Activated T-helper 1 cell treated with anti-CD3 and anti-CD28 coated beads, Interleukin-12 subunit alpha, Interleukin-12 subunit beta, Interleukin-2, Interleukin-4 antibody, amounts not matched to agents 30 ng/mL and 10 ng/mL and 1 ng/mL, durations not matched to agents 14 hours and 24 hours and 36 hours (primary cell): ENCODE measurements around the gene XCL2. TPM values are rescaled to one million over a fixed set of nuclear protein-coding genes. Genes with fewer than 3 reads are reported as not detected.
A peak's percentile ranks its signal among the peaks of the same experiment; 100 is the strongest.
"Not testable (repeated sequence)": the region's sequence is repeated elsewhere in the genome, so short reads cannot be mapped to it uniquely, and the experiment has no call there.

Experiments used
- DNase-seq: peaks from one replicate; pipeline ENCODE4 v3.0.0; 2021; ENCODE audit warnings: low spot score
- H3K27ac Mint-ChIP-seq: one replicate; pipeline ENCODE4 v1.8.0; 2021; ENCODE audit warnings: mild to moderate bottlenecking, mixed read lengths
- H3K27me3 Mint-ChIP-seq: one replicate; pipeline ENCODE4 v1.8.0; 2022; ENCODE audit warnings: mild to moderate bottlenecking, moderate library complexity, mixed read lengths; ENCODE audit not compliant: insufficient read depth
- H3K36me3 Mint-ChIP-seq: one replicate; pipeline ENCODE4 v1.8.0; 2021; ENCODE audit warnings: low read depth, mixed read lengths
- H3K4me1 Mint-ChIP-seq: one replicate; pipeline ENCODE4 v1.8.0; 2021; ENCODE audit warnings: low read depth, mixed read lengths
- H3K4me3 Mint-ChIP-seq: one replicate; pipeline ENCODE4 v1.8.0; 2021; ENCODE audit warnings: mild to moderate bottlenecking, moderate library complexity, mixed read lengths
- H3K9me3 Mint-ChIP-seq: one replicate; pipeline ENCODE4 v1.8.0; 2021; ENCODE audit warnings: mixed read lengths
- intact Hi-C: fragments of 100-400 bp; cut with micrococcal nuclease; formaldehyde crosslinking; loops from one replicate; pipeline ENCODE4 v1.15.1; 2024
- total RNA-seq: library from RNA; stranded (reverse); gene quantifications from 2 replicates; pipeline ENCODE4 v1.2.3, GENCODE V29; 2022

XCL2 gene, protein sequence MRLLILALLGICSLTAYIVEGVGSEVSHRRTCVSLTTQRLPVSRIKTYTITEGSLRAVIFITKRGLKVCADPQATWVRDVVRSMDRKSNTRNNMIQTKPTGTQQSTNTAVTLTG
- total RNA-seq = 51.7 and 53.2 TPM in 2 replicates

DNA sequence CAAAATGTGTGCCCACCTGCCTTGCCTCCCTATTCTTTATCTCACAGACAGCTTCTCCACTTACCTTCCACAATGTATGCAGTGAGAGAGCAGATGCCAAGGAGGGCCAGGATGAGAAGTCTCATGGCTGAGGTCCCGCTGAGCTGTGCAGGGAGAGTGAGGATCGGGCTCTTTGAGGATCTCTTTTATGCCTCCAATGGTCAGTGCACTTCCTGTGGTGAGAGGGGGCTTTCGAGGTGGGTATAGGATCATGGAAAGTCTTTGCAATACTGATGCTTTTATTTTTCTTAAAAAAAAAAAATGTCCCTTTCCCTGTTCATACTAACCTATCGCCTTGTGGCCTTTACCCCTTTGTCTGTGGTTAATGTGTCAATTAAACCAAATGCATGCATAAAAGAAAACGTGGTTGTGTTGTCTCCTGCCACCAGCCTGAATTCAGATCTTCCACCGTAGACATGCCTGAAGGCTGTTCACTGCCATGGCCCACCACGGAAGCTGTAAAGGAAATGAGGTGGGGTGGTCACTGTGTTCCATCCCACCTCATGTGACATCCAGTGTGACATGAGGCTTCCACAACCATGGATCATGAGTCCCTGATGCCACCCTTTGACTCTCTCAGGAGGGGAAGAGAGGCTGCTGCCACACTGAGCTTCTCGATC is at the start of gene XCL2:
Gene XCL2 (minus strand): TSS at position 158 of the 659 bp plus-strand sequence. CDS start 33 bp downstream, at position 125.
- H3K36me3 Mint-ChIP-seq, H3K27me3 Mint-ChIP-seq, H3K4me3 Mint-ChIP-seq, H3K9me3 Mint-ChIP-seq, intact Hi-C loops, H3K27ac Mint-ChIP-seq, DNase-seq: not testable (repeated sequence)
- peaks cover 15% of the 10 kb centered on the region for H3K4me1 Mint-ChIP-seq

GRCh38 chr1:168591641-168592250 is 47.9 kb upstream of the XCL2 start:
- Mint-ChIP-seq H3K27me3 (peaks cover 3% of the 10 kb centered on the region), H3K36me3 (peaks cover 2% of the 10 kb centered on the region), H3K9me3 (peaks cover 5% of the 10 kb centered on the region), H3K4me1 (no peaks in the 10 kb centered on the region), H3K4me3 (no peak overlapping the region), H3K27ac (no peak overlapping the region)
- no peak for DNase-seq
- intact Hi-C loops = no loop called here

DNA sequence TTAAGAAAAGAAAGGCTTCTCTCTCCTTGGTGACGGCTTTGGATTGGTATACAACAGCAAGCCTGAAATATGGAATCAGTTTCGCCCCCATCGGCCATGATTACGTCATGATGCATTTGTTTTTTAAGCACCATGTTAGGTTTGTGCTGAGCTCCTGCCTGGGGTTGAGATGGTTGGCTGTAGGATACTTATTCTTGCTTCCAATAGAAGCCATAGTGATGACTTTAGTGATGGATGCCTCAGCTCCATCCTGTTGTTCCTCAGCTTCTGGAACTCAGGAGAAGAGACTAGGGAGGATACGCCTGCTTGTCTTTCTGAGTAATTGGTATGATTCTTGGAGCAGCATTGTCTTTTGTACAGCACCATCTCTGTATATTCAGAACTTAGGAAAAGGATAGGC is 47.3 kb upstream of the XCL2 start:
- no peak for DNase-seq
- intact Hi-C loops = no loop called here
- H3K36me3 Mint-ChIP-seq = peaks cover 2% of the 10 kb centered on the region
- H3K27ac Mint-ChIP-seq = no peak overlapping the region
- H3K9me3 Mint-ChIP-seq = peaks cover 5% of the 10 kb centered on the region
- no peaks in the 10 kb centered on the region for H3K4me1 Mint-ChIP-seq
- peaks cover 3% of the 10 kb centered on the region for H3K27me3 Mint-ChIP-seq
- H3K4me3 Mint-ChIP-seq = no peak overlapping the region

DNA sequence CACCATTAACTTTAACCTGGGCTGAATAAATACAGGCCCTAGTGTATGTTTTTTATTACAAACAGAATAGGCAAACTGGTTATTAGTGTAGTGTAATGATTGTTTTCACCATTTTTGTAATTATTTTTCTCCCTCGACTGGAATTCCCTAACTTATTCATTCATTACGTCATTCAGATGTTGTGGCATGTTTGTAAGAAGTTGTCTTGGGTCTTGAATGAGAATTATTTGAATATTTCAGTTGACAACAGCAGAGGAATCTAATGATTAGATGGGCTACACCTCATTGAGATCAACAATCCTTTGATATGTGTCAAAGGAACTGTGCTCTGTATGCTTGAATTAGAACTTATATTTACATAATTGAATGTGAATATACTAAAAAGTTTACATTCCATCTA is 45.4 kb upstream of the XCL2 start:
- intact Hi-C loops = no loop called here
- DNase-seq = no peak
- Mint-ChIP-seq H3K27me3 (peaks cover 3% of the 10 kb centered on the region), H3K4me3 (no peak overlapping the region), H3K27ac (no peak overlapping the region), H3K4me1 (no peaks in the 10 kb centered on the region), H3K36me3 (peaks cover 2% of the 10 kb centered on the region), H3K9me3 (peaks cover 5% of the 10 kb centered on the region)

DNA sequence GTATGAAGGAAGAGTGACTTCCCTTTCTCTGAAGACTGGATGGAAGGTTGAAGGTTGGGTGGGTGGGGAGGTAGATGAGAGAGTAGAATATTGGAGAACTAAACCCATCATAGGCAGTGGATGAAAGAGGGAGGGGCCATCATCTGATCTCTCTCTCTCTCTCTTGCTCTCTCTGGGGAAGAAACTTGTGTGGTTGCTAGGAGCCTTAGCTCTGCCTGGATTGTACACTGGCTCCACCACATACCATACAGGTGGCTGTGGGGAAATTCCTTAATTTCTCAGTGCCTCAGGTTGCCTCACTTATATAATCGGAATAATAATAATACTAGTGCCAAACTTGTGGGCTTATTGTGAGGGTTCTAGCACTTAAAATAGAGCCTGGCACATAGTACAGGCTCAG is 42.1 kb upstream of the XCL2 start:
- Mint-ChIP-seq H3K9me3 (peaks cover 5% of the 10 kb centered on the region), H3K4me3 (no peak overlapping the region), H3K4me1 (no peaks in the 10 kb centered on the region), H3K36me3 (peaks cover 2% of the 10 kb centered on the region), H3K27me3 (peaks cover 3% of the 10 kb centered on the region), H3K27ac (no peak overlapping the region)
- intact Hi-C loops = no loop called here
- DNase-seq = no peak

DNA sequence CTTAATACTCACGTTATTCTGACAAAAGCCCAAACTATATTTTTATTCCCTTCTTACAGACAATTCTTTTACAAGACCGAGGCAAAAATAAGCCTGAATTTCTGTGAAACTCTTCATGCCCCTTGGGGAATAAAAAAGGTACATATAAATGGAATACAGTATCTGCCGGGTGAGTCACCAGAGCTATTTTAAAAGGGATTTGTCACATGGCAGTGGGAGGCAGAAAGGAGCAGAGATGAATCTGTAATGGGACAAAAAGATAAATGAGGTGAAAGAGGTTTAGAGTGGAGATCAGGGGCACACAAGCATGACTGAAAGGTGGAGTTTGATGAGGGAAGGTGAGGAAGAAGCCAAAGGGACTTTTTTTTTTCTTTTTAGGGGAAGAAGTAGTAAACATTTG is 41.4 kb upstream of the XCL2 start:
- Mint-ChIP-seq H3K27ac (no peak overlapping the region), H3K9me3 (peaks cover 5% of the 10 kb centered on the region), H3K27me3 (peaks cover 3% of the 10 kb centered on the region), H3K4me1 (no peaks in the 10 kb centered on the region), H3K36me3 (peaks cover 2% of the 10 kb centered on the region), H3K4me3 (no peak overlapping the region)
- no peak for DNase-seq
- intact Hi-C loops = no loop called here

GRCh38 chr1:168583571-168583970 is 39.8 kb upstream of the XCL2 start:
- Mint-ChIP-seq H3K4me1 (no peaks in the 10 kb centered on the region), H3K4me3 (no peak overlapping the region), H3K36me3 (peaks cover 2% of the 10 kb centered on the region), H3K9me3 (peaks cover 5% of the 10 kb centered on the region), H3K27ac (no peak overlapping the region), H3K27me3 (peaks cover 3% of the 10 kb centered on the region)
- no peak for DNase-seq
- intact Hi-C loops = no loop called here

DNA sequence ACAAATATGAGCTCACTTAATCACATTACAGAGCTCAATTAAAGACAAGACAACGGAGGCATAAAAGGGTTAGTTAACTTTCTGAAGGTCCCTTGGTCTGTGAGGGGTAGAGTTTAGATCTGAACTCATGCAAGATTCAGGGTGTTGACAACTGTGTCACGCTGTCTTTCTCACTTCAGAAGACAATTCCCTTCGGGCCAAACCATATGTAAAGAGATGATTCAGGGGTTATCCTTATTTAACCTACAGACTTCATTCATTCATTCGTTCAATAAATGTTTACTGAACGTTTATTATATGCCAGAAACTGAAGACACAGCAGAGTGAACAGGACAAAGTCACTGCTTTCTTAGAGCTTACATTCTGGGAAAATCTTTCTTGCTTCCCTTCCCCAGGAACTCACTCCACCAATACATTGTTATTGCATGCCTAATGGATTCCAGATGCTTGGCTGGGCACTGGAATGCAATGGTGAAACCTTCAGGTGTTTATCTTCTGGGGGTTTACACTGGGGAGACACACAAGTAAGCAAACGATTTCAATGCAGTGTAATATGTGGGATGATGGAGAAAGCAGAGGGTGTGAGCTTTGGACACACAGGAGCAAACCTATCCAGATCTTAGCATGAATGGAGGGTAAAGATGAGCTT is 39.0 kb upstream of the XCL2 start:
- Mint-ChIP-seq H3K9me3 (peaks cover 5% of the 10 kb centered on the region), H3K27ac (no peak overlapping the region), H3K4me3 (no peak overlapping the region), H3K4me1 (peaks cover 2% of the 10 kb centered on the region), H3K36me3 (no peaks in the 10 kb centered on the region), H3K27me3 (peaks cover 3% of the 10 kb centered on the region)
- DNase-seq = no peak
- intact Hi-C loops = no loop called here

- Mint-ChIP-seq H3K4me1 (peaks cover 8% of the 10 kb centered on the region), H3K9me3 (no peaks in the 10 kb centered on the region), H3K4me3 (no peak overlapping the region), H3K27ac (no peak overlapping the region), H3K27me3 (peaks cover 3% of the 10 kb centered on the region), H3K36me3 (no peaks in the 10 kb centered on the region)
- no peak for DNase-seq
- intact Hi-C loops = no loop called here
Observed at GRCh38 chr1:168581817-168582572, 38.2 kb upstream of the XCL2 start.

- not testable (repeated sequence) for H3K27ac Mint-ChIP-seq
Observed at GRCh38 chr1:168580991-168581390, 37.2 kb upstream of the XCL2 start.

GRCh38 chr1:168580290-168580689 is 36.5 kb upstream of the XCL2 start:
- H3K36me3 Mint-ChIP-seq, intact Hi-C loops, H3K4me3 Mint-ChIP-seq, DNase-seq, H3K9me3 Mint-ChIP-seq, H3K27ac Mint-ChIP-seq, H3K27me3 Mint-ChIP-seq: not testable (repeated sequence)
- peaks cover 13% of the 10 kb centered on the region for H3K4me1 Mint-ChIP-seq

More at GRCh38 chr1:168580991-168581390, 37.2 kb upstream of the XCL2 start:
- DNase-seq, H3K27me3 Mint-ChIP-seq, H3K4me3 Mint-ChIP-seq, H3K9me3 Mint-ChIP-seq, intact Hi-C loops, H3K36me3 Mint-ChIP-seq: not testable (repeated sequence)
- H3K4me1 Mint-ChIP-seq = peaks cover 13% of the 10 kb centered on the region

- H3K27ac Mint-ChIP-seq, DNase-seq, H3K36me3 Mint-ChIP-seq, H3K27me3 Mint-ChIP-seq, H3K9me3 Mint-ChIP-seq: not testable (repeated sequence)
- intact Hi-C loops = loop anchor here (10.0 kb wide), 1 partner anchor 64 kb away; no protein-coding TSS in a partner anchor
- peak overlapping the region; percentile 45 for H3K4me3 Mint-ChIP-seq
- peaks cover 25% of the 10 kb centered on the region for H3K4me1 Mint-ChIP-seq
Observed at GRCh38 chr1:168578531-168579185, 34.9 kb upstream of the XCL2 start.
